ENCODE data around the gene PREPL. TPM values are rescaled to one million over a fixed set of nuclear protein-coding genes. Genes with fewer than 3 reads are reported as not detected.

PREPL gene
- total and polyA plus RNA-seq, 10 of the 15 experiments (the other 5 are each of a cell fraction or from before 2014, with no cell fraction given): 9.2 to 43.0 (median 20.4) TPM

GRCh38 chr2:44286884-44287638, 74.2 kb downstream of the PREPL start (continued):
- TF ChIP-seq IRF3 (IDR thresholded peaks at IDR 0.05): no peak
- no peak for TF ChIP-seq JUNB (IDR thresholded peaks at IDR 0.05)
- no peak for TF ChIP-seq FOXK2 (IDR thresholded peaks at IDR 0.05)

- no peaks in the 10 kb centered on the region for H3K4me1 ChIP-seq (ENCODE audit: control insufficient read depth, insufficient read depth, low read length)
- ChIA-PET CTCF (interaction anchor here (1.0 to 1.2 kb wide), 2 partner anchors 11 to 54 kb away, joined by 3 read pairs; no protein-coding TSS in a partner anchor), RAD21 (ENCODE audit: unreplicated experiment) (no interaction called here), POLR2A (no interaction called here), SMC1A (ENCODE audit: uncharacterized antibody, unreplicated experiment) (no interaction called here)
- in situ Hi-C loops (cut with MboI): no loop called here
- no peaks in the 10 kb centered on the region for H3K36me3 ChIP-seq (ENCODE audit: control insufficient read depth in 2 of 2, insufficient read depth in 2 of 2, low read length in 1 of 2)
- H3K27ac ChIP-seq (ENCODE audit: control insufficient read depth, insufficient read depth): no peak overlapping the region
- BruUV-seq (replicated peaks): no TSS peak
- no peaks in the 10 kb centered on the region for H3K79me2 ChIP-seq (ENCODE audit: control insufficient read depth, insufficient read depth, low read length)
- FAIRE-seq (no peak), DNase-seq (ENCODE audit: low read depth, low spot score) (no peak), ATAC-seq (no peak)
- H2AFZ ChIP-seq (ENCODE audit: control insufficient read depth, low read depth, low read length): no peak overlapping the region
- peaks cover 0 to 2% of the 10 kb centered on the region in 2 experiments; a peak in 1 of 4 replicates for H3K27me3 ChIP-seq (replicated peaks in 1 of 2; ENCODE audit: control insufficient read depth in 2 of 2, insufficient read depth in 2 of 2, low read length in 1 of 2)
- H3K9ac ChIP-seq (ENCODE audit: control insufficient read depth, insufficient read depth, low read length): no peak overlapping the region
- no peaks in the 10 kb centered on the region for H3K9me3 ChIP-seq (replicated peaks; ENCODE audit: control insufficient read depth, insufficient read depth, low read length)
- no peak for TF ChIP-seq POLR2AphosphoS5 (IDR thresholded peaks at IDR 0.05; ENCODE audit: low read length)
- TF ChIP-seq BCLAF1 (IDR thresholded peaks at IDR 0.05): no peak
- no peak for TF ChIP-seq SREBF1 (IDR thresholded peaks at IDR 0.05; ENCODE audit: low read length)
- no peak for TF ChIP-seq ZNF24 (IDR thresholded peaks at IDR 0.05)
- TF ChIP-seq GATAD2B (conservative IDR thresholded peaks at IDR 0.05; ENCODE audit: low read depth): no peak
- TF ChIP-seq RCOR1 (conservative IDR thresholded peaks at IDR 0.05; ENCODE audit: low read depth, low read length): no peak
- no peak for TF ChIP-seq NFIC (IDR thresholded peaks at IDR 0.05; ENCODE audit: low read depth, low read length)
- TF ChIP-seq IRF5 (IDR thresholded peaks at IDR 0.05; ENCODE audit: borderline replicate concordance): no peak
- H3K4me3 ChIP-seq: no peak overlapping the region
- no peak overlapping the region for H3K4me2 ChIP-seq (ENCODE audit: control insufficient read depth, insufficient read depth)
- WGBS (ENCODE audit: insufficient coverage, insufficient replicate concordance, low lambda C conversion rate, missing lambda C conversion rate): 20% methylated on average over 25 of the region's 26 CpGs
- intact Hi-C loops (cut with micrococcal nuclease; ENCODE audit: unreplicated experiment): no loop called here
- H4K20me1 ChIP-seq (ENCODE audit: control insufficient read depth, insufficient read depth): no peaks in the 10 kb centered on the region
These were observed 75.0 kb downstream of the PREPL start for GRCh38 chr2:44286119-44286883.
